Measurements from ENCODE around the gene FBXL16.

GRCh38 chr16:660132-660458, 45.5 kb downstream of the FBXL16 start:
- no peak for TF ChIP-seq CTCF (IDR thresholded peaks at IDR 0.05)
- no peak for TF ChIP-seq POLR2A (IDR thresholded peaks at IDR 0.05)
